HG03571 (cell line): Measurements from ENCODE around the gene MRPS10.
"Not testable (repeated sequence)": the region's sequence is repeated elsewhere in the genome, so short reads cannot be mapped to it uniquely, and the experiment has no call there.

Source experiments
- ATAC-seq: cut with Tn5 transposase; IDR thresholded peaks from one replicate; pipeline ENCODE4 v1.9.1; 2021; ENCODE audit not compliant: unreplicated experiment

MRPS10 gene

DNA sequence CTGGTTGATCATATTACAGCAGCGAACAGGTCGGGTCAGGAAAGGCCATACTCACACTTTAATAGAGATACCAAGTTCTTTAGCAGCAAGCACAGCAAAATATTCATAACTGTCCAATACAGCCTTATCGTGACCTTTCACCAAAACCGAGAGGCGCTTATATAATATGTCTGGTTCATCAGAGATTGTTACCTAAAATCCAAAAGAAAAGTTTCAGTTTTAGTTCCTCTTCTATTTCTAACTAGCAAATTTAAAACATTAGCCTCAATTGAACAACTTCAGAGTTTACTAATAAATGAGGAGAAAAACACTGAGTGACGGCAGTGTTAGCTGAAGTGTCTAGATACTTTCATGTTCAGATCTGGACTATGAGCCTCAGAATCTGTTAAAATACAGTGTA lies 5.9 kb downstream of the MRPS10 start:
- no peak for ATAC-seq

DNA sequence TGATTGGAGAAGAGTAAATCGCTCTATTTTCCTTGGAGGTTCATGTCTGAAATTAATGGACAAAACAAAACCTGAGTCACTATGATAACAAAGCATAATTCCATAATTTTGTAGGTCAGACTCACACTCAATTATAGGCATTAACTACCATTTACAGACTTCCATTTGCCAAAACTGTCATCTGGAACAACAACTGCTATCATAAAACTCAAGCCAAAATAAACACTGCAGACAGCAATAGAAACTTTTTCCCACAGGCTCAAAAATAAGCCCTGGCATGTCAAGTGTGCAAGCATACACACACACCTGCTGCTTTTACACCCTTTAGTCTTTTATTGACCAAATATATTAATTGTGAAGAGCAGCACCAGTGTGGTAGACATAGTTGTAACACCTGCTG lies 7.1 kb downstream of the MRPS10 start:
- ATAC-seq, result no peak

DNA sequence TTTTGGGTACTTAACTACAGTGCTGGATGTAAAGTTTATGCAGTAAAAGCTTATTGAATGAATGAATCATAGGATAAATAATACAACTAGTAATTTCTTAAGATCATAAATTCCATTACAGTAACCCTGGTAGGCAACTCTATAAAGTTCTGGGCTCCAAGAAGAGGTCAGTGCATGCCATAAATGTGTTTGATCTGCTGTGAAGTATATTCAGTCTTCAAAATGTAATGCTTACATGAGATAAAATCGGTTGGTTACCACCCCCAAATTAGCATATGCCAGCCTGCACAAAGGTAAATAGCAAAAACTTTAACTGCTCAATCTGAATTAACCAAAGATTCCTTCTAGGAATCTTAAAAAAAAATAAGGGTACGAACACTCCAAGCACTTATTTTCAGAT lies 10.1 kb downstream of the MRPS10 start:
- not testable (repeated sequence) for ATAC-seq

DNA sequence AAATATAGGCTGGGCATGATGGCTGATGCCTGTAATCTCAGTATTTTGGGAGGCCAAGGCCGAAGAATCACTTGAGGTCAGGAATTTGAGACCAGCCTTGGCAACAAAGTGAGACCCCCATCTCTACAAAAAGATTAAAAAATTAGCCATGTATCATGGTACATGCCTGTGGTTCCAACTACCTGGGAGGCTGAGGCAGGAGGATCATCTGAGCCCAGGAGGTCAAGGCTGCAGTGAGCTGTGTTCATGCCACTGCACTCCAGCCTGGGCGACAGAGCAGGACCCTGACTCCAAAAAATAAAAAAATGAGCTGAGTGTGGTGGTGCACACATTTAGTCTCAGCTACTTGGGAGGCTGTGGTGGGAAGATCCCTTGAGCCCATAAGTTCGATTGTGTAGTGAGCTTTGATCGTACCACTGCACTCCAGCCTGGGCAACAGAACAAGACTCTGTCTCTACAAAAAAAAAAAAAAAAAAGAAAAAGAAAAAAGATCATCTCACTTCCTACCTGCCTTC lies 12.8 kb downstream of the MRPS10 start:
- ATAC-seq, result no peak

DNA sequence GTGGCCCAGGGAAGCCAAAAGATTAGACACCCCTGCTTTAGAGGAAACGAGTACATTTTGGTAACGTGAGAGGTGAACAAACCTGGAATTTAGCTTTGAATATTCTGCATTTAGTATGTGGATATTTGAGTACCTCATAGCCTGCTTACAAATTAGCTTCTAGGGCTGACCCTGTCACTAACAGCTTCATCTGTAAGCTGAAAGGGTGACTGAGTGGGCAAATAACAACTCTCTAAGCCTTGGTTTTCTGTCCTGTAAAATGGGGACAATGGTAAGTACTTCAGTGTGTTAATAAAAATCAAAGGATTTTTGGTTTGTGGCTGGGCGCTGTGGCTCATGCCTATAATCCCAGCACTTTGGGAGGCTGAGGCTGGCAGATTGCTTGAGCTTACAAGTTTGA lies 14.5 kb downstream of the MRPS10 start:
- ATAC-seq, result no peak

DNA sequence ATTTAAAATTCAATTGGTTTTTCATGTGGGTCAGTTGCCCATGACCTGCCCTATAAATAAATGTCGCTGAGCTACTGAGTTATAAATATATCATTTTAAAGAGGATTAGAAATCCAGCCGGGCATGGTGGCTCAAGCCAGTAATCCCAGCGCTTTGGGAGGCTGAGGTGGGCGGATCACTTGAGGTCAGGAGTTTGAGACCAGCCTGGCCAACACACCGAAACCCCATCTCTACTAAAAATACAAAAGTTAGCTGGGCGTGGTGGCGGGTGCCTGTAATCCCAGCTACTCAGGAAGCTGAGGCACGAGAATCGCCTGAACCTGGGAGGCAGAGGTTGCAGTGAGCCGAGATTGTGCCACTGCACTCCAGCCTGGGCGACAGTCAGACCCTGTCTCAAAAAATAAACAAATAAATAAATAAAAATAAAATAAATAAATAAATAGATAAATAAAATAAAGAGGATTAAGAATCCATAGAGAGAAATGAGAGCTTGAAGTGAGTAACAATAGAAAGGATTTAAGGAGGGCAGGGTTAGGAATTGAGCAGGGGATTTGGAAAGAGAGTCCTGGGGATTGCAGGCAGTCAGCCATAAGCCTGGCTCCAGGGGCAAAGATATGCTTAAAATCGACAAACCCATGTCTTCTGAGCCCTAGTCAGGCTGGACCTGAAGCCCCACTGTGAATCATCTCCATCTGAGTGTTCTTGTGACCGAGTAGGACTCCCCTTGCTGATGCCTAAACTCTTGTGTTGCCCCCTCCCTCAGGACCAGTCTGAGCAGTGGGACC lies 15.3 kb downstream of the MRPS10 start:
- ATAC-seq, result not testable (repeated sequence)

DNA sequence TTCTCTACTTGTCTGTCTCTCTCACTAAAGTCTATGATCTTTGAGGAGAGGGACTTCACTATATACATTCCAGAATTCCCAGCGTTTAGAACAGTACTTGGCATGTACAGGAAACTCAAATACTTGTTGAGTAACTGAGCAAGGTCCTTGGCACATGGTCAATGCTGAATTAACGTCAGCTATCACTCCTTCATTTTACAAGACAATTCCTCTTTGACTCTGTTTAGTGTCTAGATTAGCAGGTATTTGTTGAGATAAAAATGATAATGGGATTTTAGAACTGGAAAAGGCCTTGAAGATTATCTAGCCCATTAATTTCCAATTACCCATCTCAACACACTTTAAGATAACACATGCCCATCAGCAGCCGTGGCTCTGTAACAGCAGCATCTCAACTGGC lies 16.3 kb downstream of the MRPS10 start:
- no peak for ATAC-seq

DNA sequence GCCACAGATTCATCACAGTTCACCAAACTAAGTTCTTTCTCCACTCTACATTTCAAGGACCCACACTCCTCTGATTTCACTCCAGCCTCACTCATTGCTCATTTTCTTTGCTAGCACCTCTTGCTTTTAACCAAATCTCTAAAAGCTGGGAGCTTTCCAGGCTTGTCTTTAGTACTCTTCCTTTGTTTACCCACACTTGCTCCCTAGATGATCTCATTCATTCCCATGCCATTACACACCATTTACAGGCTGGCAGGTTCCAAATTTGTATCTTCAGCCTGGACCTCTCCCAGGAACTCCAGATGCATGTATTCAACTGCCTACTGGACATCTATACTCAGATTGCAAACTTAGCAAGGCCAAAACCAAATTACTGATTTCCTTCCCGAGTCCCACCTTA lies 17.6 kb downstream of the MRPS10 start:
- ATAC-seq, result no peak

DNA sequence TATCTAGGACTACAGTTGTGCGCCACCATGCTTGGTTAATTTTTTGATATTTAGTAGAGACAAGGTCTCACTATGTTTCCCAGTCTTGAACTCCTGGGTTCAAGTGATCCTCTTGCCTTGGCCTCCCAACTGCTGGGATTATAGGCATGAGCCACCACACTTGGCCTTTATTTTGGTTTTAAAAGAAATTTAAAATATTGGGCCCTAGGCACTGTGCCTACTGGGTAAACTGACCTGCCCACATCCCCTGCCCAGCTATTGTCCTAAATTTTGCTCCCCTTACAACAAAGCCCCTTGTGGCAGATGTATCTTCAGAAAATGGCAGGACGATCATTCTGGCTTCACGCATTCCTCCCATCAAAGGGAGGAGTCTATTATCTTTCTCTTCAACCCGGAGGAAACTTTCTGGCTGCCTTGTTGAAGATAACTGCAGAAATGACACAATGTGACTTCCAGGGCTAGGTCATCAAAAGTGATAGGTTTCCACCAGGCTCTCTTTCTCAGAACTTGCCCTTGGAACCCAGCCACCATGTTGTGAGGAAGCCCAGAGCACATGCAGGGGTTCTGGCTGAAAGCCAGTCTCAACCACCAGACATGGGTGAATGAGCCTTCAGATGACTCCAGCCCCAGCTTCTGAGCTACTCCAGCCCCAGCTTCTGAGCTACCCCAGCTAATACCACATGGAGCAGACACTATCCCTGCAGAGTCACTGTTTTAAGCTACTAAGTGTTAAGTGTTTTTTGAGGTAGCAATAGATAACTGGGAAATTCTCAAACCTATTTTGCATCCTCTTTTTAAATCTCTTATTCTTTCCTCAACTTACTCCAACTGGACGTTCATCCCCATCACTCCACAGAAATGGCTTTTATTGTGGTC lies 18.3 kb downstream of the MRPS10 start:
- no peak for ATAC-seq

DNA sequence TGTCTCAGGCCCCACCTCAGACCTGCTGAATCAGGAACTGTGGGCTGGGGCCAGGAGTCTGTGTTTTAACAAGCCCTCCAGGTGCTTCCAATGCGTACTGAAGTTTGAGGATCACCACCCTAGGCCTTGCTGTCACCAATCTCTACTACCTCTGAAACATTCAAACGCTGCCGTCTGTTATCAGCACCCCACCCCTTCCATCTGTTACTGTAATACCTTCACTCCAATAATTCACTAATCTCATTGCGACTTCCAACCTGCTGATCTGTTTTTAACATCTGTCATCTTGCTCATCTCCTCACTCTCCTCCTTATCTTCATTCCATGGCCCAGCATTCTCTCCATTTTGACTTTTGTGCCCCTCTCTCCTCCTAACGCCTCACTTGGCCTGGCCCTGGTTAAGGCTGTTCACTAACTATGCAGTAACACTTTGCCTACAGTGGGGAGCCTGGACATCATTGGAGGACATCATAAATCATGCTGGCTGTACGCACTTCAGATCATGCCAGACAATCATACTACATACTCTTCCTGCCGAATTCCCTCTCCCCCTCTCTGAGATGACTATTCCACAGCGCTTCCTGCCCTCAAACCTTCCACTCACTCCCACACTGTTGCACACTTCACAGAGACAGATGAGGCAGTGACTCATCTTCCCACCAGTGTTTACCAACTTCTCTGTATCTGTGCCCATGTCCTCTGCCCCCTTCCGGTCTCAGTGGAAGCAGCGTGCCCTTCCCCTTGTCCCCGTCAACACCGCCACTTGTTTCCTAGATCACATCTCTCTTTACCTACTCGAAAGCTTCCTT lies 19.9 kb downstream of the MRPS10 start:
- no peak for ATAC-seq

DNA sequence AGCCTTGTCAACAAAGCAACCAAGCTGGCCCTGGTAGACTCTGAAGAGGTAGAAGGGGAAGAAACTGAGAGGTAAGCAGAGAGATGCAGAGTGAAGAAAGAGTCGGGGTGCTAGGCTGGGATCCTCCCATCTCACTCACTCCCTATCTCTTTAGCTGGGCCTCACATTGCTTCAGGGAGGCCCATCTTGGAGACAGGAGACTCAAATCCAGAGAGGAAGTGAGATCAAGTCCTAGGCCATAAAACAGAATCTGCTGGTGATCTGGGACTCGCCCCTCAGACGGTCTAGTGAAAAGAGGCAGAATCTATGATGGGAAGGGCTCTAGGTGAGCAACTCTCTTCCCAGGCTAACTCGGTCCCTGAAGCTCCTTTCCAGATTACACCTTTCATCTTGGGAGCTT lies 22.2 kb downstream of the MRPS10 start:
- no peak for ATAC-seq

DNA sequence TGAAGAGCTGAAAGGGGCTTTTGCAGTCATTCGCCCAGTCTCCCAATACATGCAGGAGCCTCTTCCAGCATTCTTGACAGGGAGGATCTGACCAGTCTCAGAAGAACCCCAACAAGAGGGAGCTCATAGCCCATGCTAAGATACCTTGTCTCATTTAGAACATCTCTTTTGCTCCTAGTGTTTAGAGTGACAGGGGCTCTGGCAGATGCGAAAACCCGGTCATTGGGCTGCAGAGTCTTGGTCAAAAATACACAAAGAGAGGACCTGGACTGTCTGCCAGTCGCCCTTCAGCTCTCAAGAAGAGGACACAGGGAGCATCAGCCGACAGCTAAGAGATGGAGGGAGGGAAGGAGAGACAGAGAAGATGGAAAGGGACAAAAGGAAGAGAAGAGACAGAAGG lies 23.6 kb downstream of the MRPS10 start:
- no peak for ATAC-seq

DNA sequence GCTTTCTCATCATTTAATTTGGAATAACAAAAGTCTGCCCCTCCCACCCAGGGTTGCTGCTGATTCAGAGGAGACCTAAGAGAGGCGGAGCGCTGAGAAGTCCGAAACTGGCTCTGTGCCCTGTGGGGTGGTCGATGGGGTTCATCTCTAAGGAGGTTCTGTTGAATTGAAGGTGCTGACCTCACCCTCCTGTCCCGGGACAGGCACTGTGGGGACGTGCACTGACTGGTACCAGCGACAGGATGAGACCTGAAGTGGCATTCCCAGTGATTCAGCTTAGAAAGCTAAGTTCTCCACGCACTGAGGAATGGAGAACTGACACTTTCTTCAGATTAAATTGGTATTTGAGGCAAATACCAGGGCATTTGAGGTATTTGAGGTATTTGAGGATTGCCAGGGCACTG lies 24.2 kb downstream of the MRPS10 start:
- ATAC-seq, result no peak

DNA sequence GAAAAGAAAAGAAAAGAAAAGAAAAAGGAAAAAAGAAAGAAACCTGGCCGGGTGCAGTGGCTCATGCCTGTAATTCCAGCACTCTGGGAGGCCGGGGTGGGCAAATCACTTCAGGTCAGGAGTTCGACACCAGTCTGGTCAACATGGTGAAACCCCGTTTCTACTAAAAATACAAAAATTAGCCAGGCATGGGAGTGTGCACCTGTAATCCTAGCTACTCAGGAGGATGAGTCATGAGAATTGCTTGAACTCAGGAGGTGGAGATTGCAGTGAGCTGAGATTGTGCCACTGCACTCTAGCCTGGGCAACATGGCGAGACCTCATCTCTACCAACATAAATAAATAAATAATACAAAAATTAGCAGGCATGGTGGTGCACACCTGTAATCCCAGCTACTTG lies 25.3 kb downstream of the MRPS10 start:
- not testable (repeated sequence) for ATAC-seq

DNA sequence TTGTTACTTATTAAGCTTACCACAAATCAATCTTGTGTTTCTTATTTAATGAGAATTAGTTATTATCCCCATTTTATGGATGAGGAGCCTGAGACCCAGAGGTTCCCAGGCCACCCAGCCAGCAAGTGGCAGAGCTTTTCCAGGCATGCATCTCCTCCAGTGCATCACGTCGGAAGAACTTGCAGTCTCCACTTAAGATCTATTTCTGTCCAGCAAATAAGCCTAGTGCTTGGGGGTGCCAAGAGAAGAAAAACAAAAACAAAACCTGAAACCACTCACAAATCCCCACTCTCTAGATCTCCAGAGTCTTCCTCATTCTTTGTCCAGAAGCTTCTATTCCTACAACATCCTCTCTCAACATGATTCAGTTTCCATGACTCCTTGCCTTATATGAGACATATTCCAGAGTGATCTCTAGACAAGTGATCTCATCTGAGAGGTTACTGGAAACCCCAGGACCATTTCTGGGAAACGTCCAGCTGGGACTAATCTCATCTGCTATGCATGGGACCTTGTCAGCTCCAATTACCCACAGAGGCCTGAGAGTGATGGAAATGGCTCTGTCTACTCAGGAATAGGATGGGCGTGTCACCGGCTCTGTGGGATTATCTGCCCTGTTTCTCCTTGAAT lies 27.0 kb downstream of the MRPS10 start:
- no peak for ATAC-seq

DNA sequence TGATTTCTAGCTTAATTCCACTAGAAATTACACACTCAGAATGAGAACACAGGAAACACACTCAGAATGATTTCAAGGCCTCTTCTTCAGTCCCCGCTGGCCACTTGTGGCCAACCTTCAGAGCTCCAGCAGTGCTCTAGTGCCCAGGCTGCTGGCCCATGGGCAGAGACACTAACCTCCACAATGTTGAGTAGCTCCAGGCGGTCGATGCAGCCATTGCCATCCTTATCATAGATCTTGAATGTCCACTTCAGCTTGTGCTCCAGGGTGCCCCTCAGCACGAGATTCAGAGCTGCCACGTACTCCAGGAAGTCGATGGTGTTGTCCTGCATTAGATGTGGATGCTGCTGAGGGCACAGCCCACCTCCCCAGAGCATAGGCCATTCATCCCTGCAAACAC lies 29.3 kb downstream of the MRPS10 start:
- no peak for ATAC-seq

DNA sequence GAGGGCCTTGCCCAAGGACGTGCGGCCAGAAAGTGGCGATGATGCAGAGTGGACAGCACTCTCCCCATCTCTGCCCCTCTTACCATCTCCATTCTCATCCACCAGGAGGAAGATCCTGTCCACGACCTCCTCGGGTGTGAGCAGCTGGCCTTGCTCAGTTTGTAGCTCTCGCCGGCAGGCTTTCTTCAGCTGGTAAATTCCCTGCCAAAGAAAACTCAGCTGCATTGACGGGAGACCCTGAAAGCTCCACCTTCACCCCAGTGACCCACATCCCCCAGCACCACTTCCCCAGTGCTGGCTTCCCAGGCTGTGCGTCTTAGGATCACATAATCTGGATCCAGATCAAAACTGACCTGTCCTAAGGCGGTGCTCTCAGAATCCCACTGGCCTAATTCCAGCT lies 32.1 kb downstream of the MRPS10 start:
- no peak for ATAC-seq

DNA sequence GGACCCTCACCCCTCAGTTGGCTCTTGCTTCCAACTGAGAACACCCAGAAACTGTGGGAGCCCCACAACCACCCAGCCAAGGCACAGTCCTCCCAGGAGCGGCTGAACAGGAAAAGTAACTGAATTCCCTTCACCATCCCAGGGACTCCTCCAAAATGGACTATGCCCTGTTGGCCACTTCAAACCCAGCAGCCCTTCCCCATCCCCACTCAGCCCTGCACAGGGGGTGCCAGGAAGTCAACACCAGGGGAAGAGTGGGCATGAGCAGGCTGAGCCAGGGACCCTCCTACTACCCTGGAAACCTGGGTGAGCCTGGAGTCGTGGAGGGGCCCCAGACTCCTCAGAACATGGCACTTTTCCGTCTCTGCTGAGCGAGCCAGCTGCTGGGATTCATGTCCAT lies 33.2 kb downstream of the MRPS10 start:
- no peak for ATAC-seq

DNA sequence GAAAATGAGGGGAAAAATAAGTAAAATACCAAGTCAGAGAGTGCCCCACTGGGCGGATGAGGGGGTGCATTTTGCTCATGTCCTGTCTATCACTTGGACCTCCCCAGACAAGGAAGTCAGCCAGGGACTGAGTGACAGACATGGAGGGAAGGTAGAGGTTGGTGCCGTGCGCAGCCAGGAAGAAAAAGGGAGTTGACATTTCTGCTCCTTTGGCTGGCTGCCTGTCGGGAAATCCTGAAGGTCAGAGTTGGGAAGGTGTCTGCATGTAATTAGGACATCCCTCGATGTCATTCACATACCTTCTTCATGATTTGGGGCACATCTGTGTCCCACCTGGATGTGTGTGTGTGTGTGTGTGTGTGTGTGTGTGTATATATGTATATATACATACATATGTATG lies 35.6 kb downstream of the MRPS10 start:
- no peak for ATAC-seq

DNA sequence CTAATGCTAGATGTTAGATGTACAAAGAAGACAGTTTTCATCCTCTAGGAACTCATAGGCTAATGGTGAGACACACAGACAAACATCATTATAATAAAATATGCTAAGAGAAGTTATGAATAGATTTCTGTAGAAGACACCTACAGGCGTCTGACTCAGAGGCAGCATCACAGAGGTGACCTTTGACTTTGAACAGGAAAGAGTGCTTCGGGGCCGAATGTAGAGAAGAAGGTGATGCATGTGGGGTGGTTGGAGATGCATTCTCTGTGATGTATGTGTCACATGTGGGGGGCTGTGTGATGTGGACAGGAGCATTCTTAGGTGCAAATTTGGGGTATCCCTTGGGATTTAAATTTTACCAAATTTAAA lies 37.7 kb downstream of the MRPS10 start:
- no peak for ATAC-seq
